Activated gamma-delta T cell treated with Interleukin-2 at 50 U/mL for 16 hours (primary cell): ENCODE measurements around the gene TTN.

ENCODE experiments used
- DNase-seq: peaks from one replicate; pipeline ENCODE4 v3.0.0-alpha.2; 2020

The TTN gene

DNA sequence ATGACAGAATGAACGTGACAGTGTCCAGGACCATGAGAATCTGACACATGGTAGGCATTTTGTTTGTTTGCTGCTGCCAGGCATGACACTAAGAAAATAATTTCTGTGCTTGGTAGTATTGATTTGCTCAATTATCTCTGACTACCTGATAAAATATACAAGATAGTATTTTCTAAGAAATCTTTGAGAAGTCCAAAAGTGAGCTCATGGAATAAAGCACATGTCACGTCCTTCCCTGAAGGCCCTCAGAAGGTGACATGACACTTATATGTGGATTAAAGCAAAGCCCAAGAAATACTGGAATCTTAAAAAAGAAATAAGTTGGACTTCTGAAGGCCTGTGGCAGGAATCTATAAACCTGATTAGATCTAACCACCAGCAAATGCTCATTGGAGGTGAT, 3.8 kb upstream of the TTN start:
- DNase-seq: no peak

GRCh38 chr2:178810422-178810821, 3.2 kb upstream of the TTN start:
- DNase-seq: no peak

DNA sequence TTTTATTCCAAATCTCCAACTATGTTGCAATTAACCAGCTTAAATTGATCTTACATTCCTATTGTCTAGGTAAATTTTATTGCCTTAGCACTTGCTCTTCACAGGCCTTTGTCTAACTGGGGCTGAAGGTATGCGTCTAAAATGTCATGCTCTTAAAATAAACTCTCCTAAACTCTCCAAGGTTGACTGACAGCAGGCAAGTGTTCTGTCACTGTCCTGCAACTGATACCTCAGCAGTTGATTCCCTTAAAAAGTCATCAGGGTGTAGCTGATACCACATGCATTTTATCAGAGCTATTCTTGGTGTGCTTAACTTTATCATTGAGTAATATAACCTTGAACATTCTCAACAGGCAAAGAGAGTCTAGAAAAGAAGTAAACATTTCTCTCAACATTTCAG, 680 bp downstream of the TTN start:
- DNase-seq: no peak

GRCh38 chr2:178805457-178805856, 1.8 kb downstream of the TTN start:
- DNase-seq: no peak

GRCh38 chr2:178804791-178805190, 2.4 kb downstream of the TTN start:
- DNase-seq: no peak

GRCh38 chr2:178800510-178800909, 6.7 kb downstream of the TTN start:
- no peak for DNase-seq

DNA sequence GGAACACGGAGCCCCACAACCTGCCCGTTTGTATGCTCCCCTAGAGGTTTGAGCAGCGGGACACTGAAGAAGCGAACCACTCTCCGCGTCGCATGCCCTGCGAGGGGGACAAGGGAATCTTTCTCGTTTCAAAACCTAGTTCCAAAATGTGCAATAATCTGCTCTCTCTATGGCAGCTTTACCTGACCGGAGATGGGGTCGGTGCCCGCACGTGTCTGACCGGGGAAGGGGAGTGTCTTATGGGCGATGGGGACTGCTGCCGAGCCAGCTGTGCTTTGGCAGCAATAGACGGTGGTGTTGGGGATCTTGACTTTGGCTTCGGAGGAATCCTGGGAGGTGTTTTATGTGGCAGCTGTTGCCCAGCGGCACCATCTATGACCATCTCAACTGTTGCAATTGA, 7.9 kb downstream of the TTN start:
- no peak for DNase-seq

DNA sequence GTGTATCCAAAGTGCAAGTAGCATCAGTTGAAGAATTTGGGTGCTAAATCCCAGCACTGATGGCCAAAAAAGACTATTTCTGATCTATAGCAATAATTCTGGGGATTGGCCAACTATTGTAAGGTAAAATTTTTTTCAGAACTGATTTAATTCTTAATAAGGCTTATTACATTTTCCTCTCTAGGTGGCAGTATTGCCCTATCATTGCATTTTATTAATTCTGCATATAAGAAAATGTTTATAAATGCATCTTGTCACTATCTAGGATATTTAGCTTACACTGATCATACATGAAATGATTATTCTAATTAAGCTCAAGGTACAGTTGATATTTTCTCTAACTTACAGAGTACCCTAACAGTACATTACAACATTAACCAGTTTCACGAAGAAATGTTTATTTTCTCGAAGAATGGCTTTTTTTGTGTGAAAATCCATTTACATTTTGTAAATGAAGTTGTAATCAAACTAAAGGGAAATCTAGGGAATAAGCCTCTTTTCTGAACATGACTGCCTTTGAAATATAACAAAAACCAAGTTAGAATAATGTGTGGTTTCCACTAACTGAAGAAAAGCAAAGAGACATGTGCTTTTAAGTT, 11.0 kb downstream of the TTN start:
- DNase-seq: no peak

GRCh38 chr2:178787934-178788333, 19.3 kb downstream of the TTN start:
- DNase-seq: no peak

- no peak for DNase-seq
Observed at GRCh38 chr2:178787155-178787554, 20.1 kb downstream of the TTN start.

GRCh38 chr2:178783889-178784288, 23.3 kb downstream of the TTN start:
- DNase-seq: no peak

GRCh38 chr2:178782236-178782635, 25.0 kb downstream of the TTN start:
- DNase-seq: no peak

DNA sequence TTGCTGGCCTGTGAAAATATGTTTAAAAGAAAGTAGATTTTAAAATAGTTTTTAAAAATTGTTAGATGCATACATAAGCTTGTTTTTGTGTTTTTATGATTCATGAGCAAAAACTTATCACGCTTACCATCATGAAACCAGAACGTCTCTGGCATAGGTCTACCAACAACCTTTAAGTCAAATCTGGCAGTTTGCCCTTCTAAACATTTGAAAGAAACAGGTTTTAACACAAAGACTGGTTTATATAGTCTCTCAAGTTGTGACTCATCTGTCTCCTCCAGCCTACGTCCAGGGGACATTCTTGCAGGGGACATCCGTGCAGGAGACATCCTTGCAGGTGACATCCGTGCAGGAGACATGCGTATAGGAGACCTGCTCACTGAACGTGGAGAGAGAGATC, 29.6 kb downstream of the TTN start:
- DNase-seq: no peak

DNA sequence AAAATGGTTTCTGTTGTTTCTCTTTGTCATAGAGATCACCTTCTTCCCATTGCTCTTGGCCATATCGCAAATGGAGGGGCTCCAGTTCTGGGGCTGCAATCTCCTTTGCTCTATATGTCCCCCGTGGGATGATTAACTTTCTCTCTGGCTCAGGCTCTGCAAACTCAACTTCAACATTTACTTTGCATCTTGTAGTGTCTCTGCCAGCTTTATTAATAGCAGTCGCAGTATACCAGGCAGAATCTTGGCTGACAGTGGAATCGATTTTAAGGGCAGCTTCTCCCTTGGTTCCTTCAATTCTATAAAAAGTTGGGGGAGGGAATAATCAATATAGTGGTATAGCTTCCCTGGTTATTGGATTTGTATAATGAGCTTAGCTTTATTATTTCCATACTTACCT, 30.5 kb downstream of the TTN start:
- no peak for DNase-seq

- DNase-seq: no peak
Observed at GRCh38 chr2:178775975-178776374, 31.2 kb downstream of the TTN start.

- no peak for DNase-seq
Observed at GRCh38 chr2:178770518-178770917, 36.7 kb downstream of the TTN start.

DNA sequence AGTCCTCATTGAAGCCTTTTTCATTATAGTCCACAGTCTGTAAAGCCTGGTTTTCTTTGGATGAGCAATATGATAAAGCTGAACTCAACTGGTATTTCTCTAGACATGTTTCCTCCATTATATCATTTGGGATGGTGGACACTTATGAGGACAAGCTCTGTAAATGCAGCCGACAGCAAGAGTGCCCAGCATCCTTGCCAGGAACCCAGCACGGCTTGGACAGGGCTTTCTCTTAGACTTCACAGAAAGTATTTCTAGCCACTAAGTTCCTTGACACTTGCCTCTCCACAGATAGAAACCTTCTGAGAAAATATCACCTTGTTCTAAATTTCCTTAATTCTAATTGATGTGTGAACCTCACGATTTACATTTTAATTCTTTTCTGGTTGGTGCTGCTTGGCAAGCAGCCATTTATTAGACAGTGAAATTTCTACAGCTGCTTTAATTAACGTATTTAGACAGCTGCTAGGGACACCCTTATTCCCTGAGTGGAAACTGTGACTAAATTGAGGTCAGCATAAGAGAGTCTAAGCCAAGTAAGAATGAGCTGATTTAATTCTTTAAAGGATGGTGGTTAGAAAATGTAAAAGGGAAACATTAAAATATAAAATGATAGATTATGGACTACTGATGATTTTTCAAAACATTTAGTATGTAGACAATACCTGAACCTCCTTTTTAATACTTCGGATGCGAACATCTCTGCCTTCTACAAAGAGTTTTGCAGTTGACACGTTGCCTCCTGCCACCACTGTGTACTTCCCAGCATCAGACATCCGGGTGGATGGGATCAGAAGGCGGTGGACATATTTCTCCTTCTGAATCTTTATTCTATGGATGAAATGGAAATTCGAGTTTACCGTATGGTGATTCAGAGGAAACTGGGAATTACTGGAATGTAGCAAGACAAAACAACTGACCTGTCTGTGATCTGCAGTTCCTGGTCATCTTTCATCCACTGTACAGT, 39.8 kb downstream of the TTN start:
- DNase-seq: no peak

GRCh38 chr2:178764097-178764496, 43.1 kb downstream of the TTN start:
- DNase-seq: no peak

DNA sequence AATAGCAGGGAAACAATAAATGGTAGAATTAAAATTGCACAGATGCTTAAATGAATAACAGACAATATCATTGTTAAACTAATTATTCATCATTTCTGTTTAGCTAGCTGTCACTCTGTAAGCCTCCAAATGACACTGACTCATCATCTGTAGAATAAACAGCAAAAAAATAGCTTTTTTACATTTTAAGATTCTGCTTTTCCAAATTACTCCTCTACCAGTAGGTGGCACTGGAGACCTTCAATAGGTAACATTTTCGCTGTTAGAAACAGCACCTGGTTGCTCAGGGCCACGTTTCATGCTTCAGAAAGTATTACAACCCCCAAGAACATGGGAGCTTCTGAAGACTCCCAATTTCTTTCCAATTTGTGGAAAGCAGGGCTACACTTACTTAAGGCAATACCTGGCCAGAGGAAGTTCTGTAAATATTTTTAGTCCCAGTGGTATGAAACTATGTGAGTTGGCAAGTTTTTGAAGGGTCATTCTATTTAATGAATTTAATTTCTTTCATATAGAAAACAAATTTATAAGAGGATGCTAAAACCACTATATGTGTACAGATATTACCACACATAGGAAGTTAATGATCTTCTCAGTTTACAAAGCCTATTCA, 45.4 kb downstream of the TTN start:
- peak; percentile 9 for DNase-seq

DNA sequence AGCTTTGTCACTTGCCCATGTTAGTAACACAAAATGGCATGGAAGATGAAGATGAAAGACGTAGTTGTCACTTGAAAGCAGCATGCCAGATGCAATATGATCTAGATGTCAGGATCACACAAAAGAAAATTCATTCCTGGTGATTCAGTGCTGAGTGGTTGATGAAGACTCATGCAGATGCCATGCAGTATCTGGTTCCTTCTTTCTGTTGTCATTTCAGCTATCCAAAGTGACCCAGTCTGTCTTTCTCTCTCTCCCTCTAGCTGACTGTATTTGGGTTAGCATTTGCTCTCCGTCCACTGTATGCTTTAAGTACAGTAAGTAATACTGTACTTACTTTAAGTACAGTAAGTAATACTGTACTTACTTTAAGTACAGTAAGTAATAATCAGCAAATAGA, 50.4 kb downstream of the TTN start:
- DNase-seq: no peak

GRCh38 chr2:178756343-178756742, 50.9 kb downstream of the TTN start:
- DNase-seq: no peak

DNA sequence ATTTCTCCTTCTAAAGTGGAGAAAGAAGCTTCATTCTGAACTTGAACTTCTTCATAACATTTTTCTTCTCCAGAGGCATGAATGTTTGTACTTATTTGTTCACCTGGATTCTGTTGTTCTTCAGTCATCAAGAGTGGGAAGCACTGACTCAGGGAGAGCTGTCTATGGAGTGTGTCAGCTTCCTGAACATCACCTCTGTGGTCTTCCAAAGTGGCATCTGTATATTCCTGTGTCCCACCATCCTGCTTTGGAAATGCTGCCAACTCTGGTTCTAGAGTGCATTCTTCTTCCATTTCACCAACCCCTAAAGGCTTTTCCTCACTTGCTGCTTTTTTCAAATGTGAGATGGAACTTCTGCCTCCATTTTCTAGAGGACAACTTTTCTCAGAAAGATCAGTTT, 59.5 kb downstream of the TTN start:
- DNase-seq: no peak

- no peak for DNase-seq
Observed at GRCh38 chr2:178734518-178734917, 72.7 kb downstream of the TTN start.

DNA sequence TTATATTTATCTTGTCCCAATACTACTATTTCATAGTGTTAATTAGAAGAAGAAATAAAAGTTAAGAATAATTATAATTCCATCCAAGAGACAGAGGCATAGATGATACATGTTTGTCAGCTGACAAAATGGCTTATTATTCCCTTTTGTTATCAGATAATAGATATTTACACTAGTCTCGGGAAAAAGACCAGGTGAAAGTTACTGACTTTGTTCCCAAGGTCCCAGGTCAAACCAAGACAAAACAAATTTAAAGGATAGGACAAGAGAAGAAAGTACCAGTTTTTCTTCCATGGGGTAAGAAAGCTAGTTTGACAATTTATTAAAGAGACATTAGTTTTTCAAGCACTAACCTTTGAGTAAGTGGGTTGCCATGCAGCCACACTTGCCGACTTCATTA, 73.2 kb downstream of the TTN start:
- DNase-seq: no peak
